AG20443 (cell line): Measurements from ENCODE around the gene DHRS9.
A peak's percentile ranks its signal among the peaks of the same experiment; 100 is the strongest.
"Not testable (repeated sequence)": the region's sequence is repeated elsewhere in the genome, so short reads cannot be mapped to it uniquely, and the experiment has no call there.

Source experiments
- DNase-seq: peaks from one replicate; pipeline ENCODE4 v3.0.0; 2012; ENCODE audit warnings: low spot score, mixed read lengths

Gene DHRS9

DNA sequence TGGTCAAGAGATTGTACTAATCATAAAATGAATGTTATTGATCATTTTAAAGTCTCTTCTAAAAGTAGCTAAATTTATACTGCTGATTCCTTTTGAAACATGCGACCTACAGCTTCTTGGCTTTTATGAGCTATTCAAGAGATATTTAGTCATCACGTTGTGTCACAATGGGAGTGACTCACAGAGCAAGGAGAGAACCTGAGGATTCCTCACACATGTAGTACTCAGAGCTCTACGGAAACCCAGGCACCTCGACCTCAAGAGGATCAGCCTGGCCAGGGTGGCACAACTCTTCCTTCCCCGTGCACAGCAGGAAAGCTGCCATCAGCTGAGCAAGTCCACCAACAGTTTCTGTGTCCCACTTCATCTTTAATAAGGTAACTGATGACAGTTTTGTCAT is at the start of gene DHRS9:
Gene DHRS9, plus strand, starts transcription at position 223 of the 400 bp plus-strand sequence. CDS start 12,019 bp downstream, outside the sequence.
- peak; percentile 15 for DNase-seq

DNA sequence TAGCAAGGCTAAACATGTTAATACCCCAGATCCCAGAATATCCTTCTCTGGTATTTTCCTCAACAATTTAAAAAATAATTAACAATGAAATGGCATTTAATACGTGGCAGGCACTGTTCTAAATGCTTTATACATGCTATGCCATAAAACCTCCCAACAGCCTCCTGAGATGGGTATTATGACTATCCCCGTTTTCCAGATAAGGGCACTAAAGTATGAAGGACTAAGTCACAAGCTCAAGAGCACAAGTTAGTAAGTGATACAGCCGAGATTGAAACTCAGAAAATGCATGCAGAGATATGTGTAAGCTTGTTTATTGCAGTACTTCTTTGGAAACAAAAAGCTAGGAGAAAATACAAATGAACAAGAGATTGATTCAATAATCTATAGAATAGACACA is 46.2 kb upstream of the DHRS9 start:
- no peak for DNase-seq

DNA sequence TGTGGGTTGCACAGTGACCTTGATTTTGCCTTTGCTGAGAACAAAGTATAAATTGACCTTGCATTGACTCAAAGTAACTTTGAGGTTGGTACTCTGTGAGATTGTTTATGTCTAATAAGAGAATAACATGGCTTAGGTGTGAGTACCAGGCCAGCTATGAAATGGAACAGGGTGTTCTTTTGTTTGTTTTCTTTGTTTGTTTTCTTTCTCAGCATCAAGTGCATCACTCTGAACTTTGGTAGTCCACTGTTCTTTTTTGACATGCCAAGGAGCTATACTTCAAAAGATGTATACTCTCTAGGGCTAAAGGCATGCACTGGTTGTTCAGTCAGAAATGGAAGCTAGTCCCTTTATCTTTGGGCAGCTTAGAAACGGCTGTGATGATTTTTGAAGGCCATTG is 43.3 kb upstream of the DHRS9 start:
- no peak for DNase-seq

DNA sequence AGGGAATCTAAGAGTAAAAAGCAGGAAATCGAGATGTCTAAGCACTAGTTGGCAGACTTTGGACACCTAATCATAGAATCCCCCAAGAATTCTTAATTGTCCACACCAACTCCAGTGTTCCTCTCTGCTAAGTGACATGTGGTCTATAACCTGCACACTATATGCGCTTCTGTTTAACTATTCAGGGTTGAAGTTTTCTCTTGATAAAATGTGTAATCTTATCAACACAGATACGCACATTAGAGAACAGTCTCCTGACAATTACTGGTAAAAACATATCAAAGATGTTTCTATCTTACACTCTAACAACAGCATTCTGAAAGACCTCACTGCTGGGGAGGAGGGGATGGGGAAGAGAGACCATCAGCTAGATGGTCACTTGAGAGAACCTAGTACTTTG is 42.1 kb upstream of the DHRS9 start:
- DNase-seq: no peak

DNA sequence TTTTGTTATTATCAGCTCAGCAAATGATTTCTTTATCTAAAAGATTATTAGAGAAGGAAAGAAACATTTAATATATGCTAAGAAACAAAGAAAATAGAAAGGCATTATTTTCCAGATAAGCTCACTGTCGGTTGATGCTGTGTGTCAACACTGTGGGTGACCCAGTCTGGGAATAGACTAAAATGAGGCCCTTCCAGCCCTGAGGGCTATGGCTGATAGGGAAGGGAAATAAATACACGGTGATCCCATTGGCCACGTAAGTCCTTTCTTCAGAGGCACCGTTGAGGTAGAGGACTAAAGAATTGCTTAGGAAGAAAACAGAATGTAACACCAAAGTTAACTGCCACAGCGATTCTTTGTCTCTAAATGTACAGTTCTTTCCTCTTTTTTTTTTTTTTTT is 40.0 kb upstream of the DHRS9 start:
- no peak for DNase-seq

DNA sequence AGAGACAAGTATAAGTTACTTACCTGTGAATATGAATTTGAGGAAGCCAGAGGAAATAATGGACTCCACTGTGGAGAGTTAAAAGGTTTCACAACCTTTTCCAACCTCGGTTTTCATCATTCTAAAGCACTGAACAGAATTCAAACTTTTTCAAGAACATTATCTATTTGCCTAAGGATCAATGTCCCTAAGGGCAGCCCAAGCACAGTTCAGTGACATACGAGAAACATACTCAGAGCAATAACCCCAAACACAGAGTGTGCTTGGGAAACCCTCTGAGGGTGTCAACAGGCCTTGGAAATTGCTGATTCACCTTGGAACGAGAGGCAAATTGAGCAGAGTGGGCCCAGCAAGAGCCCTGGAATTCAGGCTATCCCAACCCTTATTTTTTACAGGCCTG is 38.2 kb upstream of the DHRS9 start, which contains the start of gene ABCB11:
Gene ABCB11, minus strand, starts transcription at position 123 of the 400 bp plus-strand sequence. CDS start 13,199 bp downstream, outside the sequence.
- DNase-seq: no peak

DNA sequence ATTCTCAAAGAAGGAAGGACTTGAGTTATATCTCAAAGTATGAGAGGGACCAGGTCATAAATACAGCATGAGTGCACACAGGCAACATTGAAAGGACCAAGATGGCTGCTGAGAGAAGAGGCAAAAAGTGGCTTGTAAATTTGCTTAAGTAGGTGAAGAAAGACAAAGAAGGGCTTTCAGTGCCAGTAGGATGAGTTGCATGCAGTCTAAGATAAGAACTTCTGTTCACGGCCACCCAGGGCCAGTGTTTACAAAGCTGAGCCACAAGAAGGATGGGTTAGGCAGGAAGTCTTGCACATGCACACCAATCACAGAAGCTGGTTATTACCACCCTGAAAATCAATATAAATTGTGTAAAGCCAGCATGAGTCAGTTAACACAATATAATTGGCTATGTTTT is 35.1 kb upstream of the DHRS9 start:
- DNase-seq: no peak

DNA sequence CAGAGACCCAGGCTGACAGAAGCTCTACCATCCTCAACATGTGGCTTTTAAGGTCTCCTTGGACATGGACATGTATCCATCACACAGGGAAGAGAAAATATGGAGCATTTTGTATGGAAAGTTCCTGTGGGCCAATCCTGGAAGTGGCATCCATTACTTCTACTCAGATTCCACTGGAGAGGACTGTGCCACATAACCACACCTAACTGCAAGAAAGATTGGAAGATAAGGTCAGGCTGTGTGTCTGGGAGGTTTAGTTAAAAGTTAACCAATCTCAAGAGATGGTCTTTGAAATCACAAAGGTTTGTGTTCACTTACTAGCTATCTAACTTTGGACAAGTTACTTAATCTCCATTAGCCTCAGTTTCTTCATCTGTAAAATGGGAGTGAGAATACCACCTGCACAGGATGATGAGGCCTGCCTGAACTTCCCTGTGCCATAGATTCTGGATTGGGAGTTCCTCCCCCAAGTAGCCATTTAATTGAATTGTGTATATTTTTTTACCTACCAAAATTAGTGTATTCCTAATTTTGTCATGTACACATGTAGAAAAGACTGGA is 34.3 kb upstream of the DHRS9 start:
- no peak for DNase-seq

DNA sequence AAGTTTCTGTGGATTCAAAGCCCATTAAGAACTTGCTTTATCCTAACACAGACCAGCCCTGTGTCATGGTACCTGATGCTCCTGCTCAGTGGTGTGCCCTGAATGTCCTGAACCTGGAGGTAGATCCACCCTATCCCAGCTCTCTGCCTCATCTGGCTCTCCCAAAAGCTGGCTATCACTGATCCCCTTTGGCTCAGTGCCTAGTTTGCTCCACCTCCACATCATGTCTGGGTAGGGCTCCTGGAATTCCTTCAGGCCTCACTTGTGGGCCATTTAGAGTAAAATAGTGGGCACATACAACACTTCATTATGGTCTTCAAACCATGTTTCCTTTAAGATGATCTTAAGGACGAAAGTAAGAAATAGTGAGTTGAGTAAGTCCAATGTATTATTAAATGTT is 33.5 kb upstream of the DHRS9 start:
- no peak for DNase-seq

DNA sequence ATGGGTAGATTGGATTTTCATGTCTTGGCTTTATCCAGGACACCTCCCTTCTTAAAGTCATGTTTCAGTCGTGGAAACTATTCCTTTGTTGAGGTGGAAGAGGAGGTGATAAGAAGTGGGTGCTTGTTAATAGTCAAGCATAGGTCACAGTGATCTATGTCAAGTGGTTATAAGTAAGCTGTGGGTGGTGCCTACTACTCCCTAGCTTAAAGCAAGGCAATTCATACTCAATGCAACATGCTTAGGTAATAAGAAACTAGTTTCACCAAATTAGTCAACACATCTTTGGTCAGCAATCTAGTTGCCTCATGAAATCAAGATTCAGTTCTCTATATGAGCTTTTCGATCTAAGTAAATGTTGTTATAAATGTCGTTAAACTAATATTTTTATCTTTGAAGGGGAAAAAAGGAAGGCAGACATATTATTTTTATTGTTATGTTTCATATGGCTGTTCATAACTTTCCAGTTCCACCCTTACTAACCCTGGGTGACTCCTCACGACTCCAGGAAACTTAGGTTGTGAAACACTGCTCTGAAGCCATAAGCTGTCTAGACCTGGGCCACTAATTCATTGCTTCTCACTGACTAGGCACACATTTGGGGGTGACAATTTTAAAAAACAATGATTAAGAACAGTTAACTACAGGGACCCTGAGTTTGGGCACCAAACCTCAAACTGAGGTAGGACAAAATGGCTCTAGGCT is 32.5 kb upstream of the DHRS9 start:
- DNase-seq: no peak

DNA sequence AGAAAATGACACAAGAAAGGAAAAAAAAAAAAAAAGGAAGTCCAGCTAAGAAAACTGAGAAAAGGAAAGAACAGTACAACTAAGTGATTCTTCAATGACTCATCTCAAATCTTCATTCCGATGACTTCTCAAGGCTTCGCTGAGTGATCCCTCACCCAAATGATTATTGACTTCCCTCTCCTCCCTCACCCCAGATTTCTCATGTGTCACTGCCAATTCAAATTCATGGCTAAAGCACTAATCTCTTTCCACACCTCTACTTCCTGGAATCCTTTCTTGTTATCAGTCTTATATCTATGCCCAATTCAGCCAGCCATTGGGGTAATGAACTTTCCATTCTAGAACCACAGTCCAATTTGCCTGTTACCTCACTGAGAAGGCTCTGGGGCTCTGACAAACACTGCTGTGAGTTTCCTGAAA is 31.0 kb upstream of the DHRS9 start:
- no peak for DNase-seq

DNA sequence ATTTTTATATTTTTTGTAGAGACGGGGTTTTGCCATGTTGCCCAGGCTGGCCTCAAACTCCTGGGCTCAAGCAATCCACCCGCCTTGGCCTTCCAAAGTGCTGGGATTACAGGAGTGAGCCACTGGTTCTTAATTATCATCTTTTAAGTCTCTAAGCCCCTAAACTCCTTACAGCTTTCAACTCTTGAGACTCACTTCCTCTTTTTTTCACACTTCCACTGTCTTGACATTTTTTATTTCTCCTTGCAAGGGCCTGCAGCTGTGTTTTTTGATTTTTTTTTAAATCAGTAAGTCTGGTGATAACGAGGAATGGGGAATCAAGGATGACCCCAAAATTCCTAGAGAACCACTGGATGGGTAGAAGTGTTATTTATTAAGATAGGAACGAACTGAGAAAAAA is 29.7 kb upstream of the DHRS9 start:
- DNase-seq: no peak

DNA sequence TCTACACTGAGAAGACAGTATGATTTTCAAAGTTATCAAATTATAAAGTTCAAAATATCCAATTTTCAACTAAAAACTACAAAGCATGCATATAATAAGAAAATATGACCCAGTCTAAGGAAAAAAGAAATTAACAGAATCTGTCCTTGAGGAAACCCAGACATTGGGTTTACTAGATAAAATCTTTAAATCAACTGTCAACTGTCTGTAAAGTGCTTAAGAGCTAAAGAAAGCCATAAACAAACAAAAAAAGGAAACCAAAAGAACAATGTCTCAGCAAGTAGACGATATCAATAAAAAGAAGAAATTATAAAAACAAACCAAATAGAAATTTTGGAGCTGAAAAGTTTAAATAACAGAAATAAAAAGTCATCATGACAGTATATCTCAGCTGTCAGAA is 27.8 kb upstream of the DHRS9 start:
- DNase-seq: no peak

DNA sequence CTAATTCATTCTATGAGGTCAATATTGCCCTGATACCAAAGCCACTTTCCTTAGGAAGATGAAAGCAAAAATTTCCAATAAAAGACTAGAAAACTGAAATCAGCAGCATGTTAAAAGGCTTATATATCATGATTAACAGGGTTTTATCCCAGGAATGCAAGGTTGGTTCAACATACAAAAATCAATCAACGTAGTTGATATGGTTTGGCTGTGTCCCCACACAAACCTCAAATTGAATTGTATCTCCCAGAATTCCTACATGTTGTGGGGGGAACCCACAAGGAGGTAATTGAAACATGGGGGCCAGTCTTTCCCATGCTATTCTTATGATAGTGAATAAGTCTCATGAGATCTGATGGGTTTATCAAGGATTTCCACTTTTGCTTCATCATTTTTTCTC is 26.5 kb upstream of the DHRS9 start:
- DNase-seq: no peak

DNA sequence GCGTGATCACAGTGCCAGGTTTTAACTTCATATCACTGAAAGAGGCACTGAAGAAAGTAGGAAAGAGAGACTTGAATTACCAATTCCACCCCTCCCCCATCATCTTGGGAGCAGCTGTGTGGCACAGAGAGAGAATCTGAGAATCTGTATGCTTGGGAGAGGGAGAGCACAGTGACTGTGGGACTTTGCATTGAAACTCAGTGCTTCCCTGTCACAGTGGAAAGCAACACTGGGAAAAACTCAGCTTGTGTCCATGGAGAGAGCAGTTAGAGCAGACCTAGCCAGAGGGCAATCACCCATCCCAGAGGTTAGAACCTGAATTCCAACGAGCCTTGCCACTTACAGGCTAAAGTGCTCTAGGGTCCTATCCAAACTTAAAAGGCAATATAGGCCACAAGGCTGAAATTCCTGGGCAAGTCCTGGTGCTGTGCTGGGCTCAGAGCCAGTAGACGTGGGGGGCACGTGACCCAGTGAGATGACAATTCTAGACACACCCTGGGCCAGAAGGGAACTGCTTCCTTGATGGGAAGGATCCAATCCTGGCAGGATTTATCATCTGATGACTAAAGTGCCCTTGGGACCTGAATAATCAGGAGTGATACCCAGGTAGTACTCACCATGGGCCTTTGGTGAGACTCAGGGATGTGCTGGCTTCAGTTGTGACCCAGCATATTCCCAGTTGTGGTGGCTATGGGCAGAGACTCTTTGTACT is 22.8 kb upstream of the DHRS9 start:
- DNase-seq: no peak

DNA sequence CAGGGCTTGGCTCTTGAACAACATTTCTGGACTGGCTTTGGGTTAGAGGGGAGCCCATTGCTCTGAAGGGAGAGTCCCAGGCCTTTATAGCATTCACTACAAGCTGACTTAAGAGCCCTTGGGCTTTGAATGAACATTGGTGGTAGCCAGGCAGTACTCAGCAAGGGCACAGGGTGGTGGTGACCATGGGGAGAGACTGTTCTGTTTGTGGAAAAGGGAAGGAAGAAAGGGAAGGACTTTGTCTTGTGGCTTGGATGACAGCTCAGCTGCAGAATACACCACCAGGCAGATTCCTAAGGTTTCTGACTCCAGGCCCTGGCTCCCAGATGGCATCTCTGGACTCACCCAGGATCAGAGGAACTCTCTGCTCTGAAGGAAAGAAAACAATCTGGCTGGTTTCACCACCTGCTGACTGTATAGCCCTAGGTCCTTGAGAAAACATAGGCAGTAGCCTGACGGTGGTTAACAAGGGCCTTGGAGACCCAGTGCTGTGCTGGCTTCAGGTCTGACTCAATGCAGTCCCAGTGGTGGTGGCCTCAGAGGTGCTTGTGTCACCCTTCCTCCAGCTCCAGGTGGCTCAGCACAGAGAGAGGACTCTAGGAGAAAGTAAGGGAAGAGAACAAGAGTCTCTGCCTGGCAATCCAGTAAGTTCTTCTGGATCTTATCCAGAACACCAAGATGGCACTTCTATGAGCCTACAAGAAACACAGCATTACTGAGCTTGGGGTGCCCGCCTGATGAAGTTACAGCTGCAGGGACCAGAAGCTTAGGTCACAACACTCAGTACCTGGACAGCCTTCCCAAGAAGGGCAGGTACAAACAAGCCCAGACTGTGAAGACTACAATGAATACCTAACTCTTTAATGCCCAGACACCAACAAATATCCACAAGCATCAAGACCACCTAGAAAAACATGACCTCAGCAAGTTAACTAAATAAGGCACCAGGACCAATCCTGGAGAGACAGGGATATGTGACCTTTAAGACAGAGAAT is 21.8 kb upstream of the DHRS9 start:
- DNase-seq: no peak

DNA sequence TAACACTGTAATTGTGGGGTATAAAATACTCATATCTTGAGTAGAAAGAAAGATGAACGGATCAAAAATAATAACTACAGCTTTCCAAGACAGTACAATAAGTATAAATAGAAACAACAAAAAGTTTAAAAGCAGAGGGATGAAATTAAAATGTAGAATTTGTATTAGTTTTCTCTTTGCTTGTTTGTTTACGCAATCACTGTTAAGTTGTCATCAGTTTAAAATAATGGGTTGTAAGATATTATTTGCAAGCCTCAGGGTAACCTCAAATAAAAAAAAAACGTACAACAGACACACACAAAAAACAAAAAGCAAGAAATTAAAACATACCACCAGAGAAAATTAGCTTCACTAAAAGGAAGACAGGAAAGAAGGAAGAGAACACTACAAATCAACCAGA is 20.2 kb upstream of the DHRS9 start:
- DNase-seq: no peak

DNA sequence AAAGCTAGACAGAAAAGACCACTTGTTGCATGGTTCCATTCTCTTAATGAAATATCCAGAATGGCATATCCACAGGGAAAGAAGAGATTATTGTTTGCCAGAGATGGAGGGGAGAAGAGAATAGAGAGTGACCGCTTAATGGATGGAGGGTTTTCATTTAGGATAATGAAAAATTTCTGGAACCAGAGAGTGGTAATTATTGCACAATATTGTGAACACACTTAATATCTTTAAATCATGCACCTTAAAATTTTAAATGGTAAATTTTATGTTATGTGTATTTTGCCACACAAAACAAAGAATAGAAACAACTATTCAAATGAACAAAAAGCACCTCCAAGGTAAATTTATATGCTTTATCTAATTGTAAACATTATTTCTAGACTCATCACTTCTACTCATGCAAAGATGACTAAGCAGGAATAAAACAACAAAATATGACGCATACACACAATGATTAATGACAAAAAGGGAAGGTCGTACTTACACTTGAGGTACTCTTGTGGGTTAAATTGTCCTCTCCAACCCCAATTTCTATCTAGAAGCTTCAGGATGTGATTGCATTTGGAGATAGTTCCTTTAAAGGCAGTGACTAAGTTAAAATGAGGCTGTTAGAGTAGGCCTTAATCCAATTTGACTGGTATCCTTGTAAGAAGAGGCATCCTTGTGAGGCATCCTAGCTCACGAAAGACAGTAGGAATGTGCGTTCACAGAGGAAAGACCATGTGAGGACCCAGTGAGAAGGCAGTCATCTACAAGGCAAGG is 18.7 kb upstream of the DHRS9 start:
- DNase-seq: no peak

DNA sequence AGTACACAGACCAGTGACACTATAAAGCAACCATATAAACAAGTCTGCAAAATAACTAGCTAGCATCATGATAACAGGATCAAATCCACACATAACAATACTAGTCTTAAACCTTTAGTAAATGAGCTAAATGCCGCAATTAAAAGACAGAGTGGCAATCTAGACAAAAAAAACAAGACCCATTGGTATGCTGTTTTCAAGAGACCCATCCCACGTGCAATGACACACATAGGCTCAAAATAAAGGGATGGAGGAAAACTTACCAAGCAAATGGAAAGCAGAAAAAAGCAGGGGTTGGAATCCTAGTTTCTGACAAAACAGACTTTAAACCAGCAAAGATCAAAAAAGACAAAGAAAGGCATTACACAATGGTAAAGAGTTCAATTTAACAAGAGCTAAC is 14.8 kb upstream of the DHRS9 start:
- not testable (repeated sequence) for DNase-seq

DNA sequence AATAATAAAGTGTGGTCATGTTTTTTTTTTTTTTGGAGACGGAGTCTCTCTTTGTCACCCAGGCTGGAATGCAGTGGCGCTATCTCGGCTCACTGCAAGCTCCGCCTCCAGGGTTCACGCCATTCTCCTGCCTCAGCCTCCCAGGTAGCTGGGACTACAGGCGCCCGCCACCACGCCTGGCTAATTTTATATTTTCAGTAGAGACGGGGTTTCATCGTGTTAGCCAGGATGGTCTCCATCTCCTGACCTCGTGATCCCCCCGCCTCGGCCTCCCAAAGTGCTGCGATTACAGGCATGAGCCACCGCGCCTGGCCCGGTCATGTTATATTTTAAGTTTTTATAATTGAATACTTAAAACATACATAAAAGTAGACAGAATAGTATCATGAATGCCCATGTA is 5.2 kb upstream of the DHRS9 start:
- not testable (repeated sequence) for DNase-seq

DNA sequence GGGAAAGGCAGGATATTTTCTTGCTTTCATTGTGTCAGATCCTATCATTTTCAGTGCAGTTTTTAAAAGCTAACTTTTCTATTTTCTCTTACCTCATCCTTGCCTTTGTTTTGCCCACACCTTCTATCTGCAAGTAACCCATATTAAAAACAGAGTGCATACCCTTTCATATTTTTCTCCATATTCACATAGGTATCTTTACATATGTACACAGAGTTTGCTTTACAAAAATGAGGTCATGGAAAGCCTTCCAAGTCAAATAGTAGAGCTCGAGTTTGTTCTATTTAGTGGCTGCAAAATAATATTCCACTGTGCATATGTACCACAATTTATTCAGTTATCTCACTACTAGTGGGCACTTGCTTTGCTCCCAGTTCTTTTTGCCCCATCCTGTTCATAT is 3.9 kb upstream of the DHRS9 start:
- no peak for DNase-seq
